Measurements from ENCODE around the gene SNAPC2.

GRCh38 chr19:7918615-7919421 is 1.3 kb upstream of the SNAPC2 start:
- TF ChIP-seq PKNOX1 (IDR thresholded peaks at IDR 0.05) (no peak), CTBP1 (IDR thresholded peaks at IDR 0.05; ENCODE audit: borderline replicate concordance) (no peak), ELF4 (IDR thresholded peaks at IDR 0.05) (no peak), FOXK2 (IDR thresholded peaks at IDR 0.05) (no peak), SP1 (IDR thresholded peaks at IDR 0.05) (no peak), SUZ12 (IDR thresholded peaks at IDR 0.05) (no peak), HDGF (IDR thresholded peaks at IDR 0.05; ENCODE audit: borderline replicate concordance) (no peak), BHLHE40 (IDR thresholded peaks at IDR 0.05; ENCODE audit: borderline replicate concordance) (no peak), ZNF384 (IDR thresholded peaks at IDR 0.05) (no peak), FOXM1 (IDR thresholded peaks at IDR 0.05; ENCODE audit: borderline replicate concordance) (no peak), NFRKB (IDR thresholded peaks at IDR 0.05) (no peak), LEF1 (IDR thresholded peaks at IDR 0.05; ENCODE audit: borderline replicate concordance) (no peak), L3MBTL2 (conservative IDR thresholded peaks at IDR 0.05) (no peak), ARNT (IDR thresholded peaks at IDR 0.05) (no peak)

Data from HEK293T (cell line).